Non-pigmented ciliary epithelial cell (primary cell): ENCODE measurements around the gene AFF1.
"Not testable (repeated sequence)": the region's sequence is repeated elsewhere in the genome, so short reads cannot be mapped to it uniquely, and the experiment has no call there.

Experiments
- DNase-seq: peaks from one replicate; pipeline ENCODE4 v3.0.0-alpha.2; 2010; ENCODE audit warnings: low read depth

The AFF1 gene

DNA sequence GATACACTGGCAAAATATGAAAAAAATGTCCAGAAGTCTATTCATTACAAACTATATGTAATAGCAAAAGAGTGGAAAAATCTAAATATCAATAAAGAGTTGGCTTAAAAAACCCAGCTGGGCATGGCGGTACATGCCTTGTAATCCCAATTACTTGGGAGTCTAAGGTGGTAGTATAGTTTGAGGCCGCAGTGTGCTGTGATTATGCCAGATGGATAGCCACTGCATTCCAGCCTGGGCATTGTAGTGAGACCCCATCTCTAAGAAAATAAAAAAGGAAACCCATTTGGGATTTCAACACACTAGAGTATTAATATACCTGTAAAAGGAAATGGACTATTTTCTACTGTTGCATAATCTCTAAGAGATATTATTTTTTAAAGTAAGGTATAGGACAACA lies 45.4 kb downstream of the AFF1 start:
- DNase-seq = no peak

GRCh38 chr4:86981789-86982188 lies 47.0 kb downstream of the AFF1 start:
- DNase-seq = no peak

DNA sequence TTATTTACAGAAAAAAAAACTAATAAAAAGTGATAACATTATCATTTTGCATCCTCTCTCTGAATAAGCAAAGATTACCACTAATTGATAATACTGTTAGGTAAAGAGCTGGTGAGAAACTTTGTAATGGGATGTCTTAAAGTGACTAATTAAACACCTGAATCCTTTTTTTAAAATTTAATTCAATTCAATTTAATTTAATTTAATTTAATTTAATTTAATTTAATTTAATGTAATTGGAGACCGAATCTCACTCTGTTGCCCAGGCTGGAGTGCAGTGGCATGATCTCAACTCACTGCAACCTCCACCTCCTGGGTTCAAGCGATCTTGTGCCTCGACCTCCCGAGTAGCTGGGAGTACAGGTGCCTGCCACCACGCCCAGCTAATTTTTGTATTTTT lies 51.0 kb downstream of the AFF1 start:
- DNase-seq = not testable (repeated sequence)

GRCh38 chr4:86989658-86990057 lies 54.8 kb downstream of the AFF1 start:
- DNase-seq = not testable (repeated sequence)

DNA sequence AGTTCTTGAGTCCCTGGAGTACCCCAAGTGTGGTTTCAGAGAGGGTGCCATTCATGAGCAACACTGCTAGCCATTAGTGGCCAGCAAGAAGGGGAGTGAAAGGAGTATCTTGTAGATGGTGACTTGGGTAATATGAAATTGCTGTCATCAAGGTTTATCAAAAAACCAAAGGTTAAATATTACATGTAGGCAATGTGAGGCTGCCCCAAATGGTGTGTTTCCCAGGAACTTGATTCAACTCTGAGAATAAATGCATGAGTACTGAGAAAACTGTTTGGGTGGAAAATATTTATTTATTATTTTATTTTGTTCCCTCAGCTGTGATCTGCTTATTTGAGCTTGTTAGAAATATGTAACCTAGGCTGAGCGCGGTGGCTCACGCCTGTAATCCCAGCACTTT lies 55.7 kb downstream of the AFF1 start:
- no peak for DNase-seq

GRCh38 chr4:86991994-86992393 lies 57.2 kb downstream of the AFF1 start:
- no peak for DNase-seq

GRCh38 chr4:86993909-86994681 lies 59.3 kb downstream of the AFF1 start:
- no peak for DNase-seq

DNA sequence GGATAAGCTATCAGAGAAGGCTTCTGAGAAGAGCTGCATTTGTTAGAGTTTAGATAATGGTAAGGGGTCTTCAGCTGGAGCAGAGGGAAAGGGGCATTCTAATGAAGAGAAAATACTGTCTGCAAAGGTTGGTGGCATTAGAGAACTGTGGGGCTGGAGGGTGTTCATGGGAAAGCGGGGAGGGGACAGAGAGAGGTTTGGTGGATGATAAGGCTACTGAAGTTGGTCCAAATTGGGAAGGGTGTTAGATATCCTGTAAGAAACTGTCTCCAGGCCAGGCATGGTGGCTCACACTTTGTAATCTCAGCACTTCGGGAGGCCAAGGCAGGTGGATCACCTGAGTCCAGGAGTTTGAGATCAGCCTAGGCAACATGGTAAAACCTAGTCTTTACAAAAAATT lies 59.9 kb downstream of the AFF1 start:
- DNase-seq = no peak

- not testable (repeated sequence) for DNase-seq
Observed at GRCh38 chr4:86996510-86996909, 61.7 kb downstream of the AFF1 start.

DNA sequence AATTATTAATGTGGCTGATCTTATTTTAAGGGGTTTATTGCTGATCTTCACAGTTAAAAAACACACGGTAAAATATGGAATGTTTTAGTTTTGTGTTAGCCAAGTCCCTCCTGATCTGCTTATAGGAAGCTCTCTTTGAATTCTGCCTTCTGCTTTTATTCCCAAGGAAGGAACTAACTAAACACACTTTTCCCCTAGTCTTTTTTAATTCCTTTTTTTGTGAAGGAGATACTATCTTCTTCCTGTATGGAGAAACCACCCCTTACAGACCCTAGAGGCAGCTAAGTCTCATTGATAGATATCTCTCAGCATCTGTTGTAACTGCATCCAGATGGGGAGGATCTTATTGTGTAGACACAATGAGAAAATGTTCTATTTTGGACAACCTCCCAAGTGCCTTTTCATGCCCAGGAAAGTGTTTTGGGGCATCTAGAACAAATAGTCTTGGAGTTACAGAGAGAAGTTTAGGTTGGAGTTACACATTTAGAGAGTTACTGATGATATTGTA lies 64.4 kb downstream of the AFF1 start:
- DNase-seq = no peak

DNA sequence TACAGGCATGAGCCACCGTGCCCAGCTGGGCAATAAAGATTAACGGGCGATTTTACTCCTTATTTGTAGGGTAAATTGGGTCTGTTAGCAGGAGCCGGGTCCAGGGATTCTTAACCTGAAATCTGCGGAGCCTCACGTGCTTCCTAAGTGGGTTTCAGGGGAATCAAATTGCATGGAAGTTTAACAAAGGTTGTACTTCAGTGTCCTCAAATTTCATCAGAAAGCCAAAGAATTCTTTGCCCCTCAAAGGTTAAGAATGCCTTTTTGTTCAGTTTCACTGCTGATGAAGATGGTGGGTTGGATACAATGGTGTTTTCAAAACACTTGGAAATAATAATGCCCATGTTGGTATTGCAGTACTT lies 67.9 kb downstream of the AFF1 start:
- DNase-seq = no peak

GRCh38 chr4:87003266-87003665 lies 68.5 kb downstream of the AFF1 start:
- no peak for DNase-seq

GRCh38 chr4:87005369-87005689 lies 70.5 kb downstream of the AFF1 start:
- DNase-seq = no peak

GRCh38 chr4:87005690-87006425 lies 71.0 kb downstream of the AFF1 start:
- DNase-seq = peak; percentile 11

DNA sequence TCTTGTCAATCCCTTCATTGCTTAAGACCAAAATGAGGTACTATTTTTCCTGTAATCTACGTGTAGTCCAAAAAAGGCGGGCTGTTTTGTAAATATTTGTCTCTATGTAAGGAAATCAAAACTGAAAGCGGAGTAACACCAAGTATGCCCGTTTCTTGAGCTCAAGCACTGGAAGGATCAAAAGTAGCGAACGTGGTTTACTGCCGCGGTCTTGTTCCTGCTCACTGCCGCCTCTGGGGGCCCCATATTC lies 71.5 kb downstream of the AFF1 start:
- no peak for DNase-seq

GRCh38 chr4:87006676-87007527 lies 72.1 kb downstream of the AFF1 start:
- DNase-seq = peak; percentile 51

- no peak for DNase-seq
Observed at GRCh38 chr4:87007528-87008446, 73.0 kb downstream of the AFF1 start.

DNA sequence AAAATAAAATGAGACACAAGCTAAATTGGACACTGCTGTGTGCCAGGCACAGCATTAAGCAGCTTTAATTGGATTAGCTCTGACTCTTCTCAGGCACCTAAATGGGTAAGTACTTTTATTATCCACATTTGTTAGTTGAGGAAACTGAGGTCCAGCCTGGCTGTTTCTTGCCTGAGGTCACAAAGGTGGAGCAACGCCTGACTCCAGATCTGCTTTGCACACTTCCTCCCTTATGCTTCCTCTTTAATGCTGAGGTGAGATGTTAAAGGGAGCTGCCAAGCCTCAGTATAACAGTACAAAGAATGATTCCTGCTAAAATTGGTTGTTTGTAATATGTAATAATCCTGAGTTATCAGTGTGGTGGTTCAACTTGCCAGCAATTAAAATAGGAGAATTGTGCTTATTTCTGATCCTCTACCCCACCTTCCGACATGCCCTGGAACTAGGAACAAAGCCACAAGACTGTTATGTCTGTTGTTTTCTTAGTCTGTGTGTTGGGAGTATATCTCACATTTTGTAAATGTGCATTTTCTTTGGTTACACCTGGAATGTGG lies 74.4 kb downstream of the AFF1 start:
- no peak for DNase-seq

GRCh38 chr4:87010192-87010591 lies 75.4 kb downstream of the AFF1 start:
- DNase-seq = no peak

DNA sequence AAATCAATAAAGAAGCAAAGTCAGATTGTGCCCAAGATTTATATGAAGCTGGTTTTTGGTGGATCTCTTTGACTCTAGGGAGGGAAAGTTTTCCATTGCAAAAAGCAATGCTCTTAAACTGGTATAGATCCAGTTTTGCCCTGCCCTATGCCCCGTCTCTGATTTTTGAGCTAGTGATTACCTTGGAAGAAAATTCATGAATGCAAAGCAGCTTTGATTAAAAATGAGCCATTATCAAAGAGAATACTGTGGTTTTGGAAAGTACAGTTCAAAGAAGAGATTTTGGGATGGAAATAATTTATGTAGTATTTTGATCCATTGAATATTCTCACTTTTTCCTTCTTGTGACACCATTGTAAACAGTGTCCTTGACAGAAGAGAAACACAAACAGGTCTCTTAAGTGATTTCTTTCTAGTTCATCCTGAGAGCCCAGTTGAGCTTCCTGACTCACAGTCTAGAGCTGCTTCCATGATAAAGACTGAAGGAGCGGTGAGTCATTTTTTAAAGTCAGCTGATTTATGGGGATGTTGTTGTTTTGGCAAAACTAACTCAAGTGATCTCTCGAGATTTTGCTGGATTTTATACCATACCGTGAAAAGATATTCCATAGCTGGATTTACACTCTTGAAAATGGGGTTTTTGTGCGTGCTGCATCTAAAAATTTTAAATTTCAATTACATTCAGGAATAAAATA lies 76.7 kb downstream of the AFF1 start:
- peak; percentile 77 for DNase-seq
